Measurements from ENCODE around the gene TTC32. TPM values are rescaled to one million over a fixed set of nuclear protein-coding genes. Genes with fewer than 3 reads are reported as not detected.
A peak's percentile ranks its signal among the peaks of the same experiment; 100 is the strongest.

Gene TTC32
- total RNA-seq, 1 experiment from 2014 or later, result 9.9 TPM

- peaks cover 15% of the 10 kb centered on the region for H3K4me1 Mint-ChIP-seq
- CTCF ChIA-PET, result no interaction called here
- H3K9me3 Mint-ChIP-seq, result no peaks in the 10 kb centered on the region
- H3K27me3 Mint-ChIP-seq (ENCODE audit: low read depth), result no peaks in the 10 kb centered on the region
- POLR2A ChIA-PET, result interaction anchor here (0.6 to 1.1 kb wide), 3 partner anchors 11 to 89 kb away, joined by 3 to 4 read pairs (median 3); partner anchors contain the start of gene WDR35
- H3K36me3 Mint-ChIP-seq, result no peaks in the 10 kb centered on the region
- ATAC-seq, result no peak
- peak overlapping the region; percentile 98 for H3K27ac Mint-ChIP-seq
- DNase-seq (ENCODE audit: low spot score), result no peak
- 0 out of 2 replicates have a peak, but pooled peaks have one; percentile 7 for TF ChIP-seq CREB1 (CRISPR knock-in tag; IDR thresholded peaks at IDR 0.05)
- TF ChIP-seq, protein P1, sequence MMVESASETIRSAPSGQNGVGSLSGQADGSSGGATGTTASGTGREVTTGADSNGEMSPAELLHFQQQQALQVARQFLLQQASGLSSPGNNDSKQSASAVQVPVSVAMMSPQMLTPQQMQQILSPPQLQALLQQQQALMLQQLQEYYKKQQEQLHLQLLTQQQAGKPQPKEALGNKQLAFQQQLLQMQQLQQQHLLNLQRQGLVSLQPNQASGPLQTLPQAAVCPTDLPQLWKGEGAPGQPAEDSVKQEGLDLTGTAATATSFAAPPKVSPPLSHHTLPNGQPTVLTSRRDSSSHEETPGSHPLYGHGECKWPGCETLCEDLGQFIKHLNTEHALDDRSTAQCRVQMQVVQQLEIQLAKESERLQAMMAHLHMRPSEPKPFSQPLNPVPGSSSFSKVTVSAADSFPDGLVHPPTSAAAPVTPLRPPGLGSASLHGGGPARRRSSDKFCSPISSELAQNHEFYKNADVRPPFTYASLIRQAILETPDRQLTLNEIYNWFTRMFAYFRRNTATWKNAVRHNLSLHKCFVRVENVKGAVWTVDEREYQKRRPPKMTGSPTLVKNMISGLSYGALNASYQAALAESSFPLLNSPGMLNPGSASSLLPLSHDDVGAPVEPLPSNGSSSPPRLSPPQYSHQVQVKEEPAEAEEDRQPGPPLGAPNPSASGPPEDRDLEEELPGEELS (CRISPR knock-in tag; IDR thresholded peaks at IDR 0.05), result peak; percentile 16; the same call in 1 of the 2 replicates
- TF ChIP-seq NFE2L1 (CRISPR knock-in tag; IDR thresholded peaks at IDR 0.05), result no peak
- TF ChIP-seq ETV6 (CRISPR knock-in tag; IDR thresholded peaks at IDR 0.05), result 0 out of 2 replicates have a peak, but pooled peaks have one; percentile 12
- H3K4me3 Mint-ChIP-seq, result peak overlapping the region; percentile 98
These were observed 797 bp downstream of the TTC32 start for GRCh38 chr2:19900931-19901441.

DNA sequence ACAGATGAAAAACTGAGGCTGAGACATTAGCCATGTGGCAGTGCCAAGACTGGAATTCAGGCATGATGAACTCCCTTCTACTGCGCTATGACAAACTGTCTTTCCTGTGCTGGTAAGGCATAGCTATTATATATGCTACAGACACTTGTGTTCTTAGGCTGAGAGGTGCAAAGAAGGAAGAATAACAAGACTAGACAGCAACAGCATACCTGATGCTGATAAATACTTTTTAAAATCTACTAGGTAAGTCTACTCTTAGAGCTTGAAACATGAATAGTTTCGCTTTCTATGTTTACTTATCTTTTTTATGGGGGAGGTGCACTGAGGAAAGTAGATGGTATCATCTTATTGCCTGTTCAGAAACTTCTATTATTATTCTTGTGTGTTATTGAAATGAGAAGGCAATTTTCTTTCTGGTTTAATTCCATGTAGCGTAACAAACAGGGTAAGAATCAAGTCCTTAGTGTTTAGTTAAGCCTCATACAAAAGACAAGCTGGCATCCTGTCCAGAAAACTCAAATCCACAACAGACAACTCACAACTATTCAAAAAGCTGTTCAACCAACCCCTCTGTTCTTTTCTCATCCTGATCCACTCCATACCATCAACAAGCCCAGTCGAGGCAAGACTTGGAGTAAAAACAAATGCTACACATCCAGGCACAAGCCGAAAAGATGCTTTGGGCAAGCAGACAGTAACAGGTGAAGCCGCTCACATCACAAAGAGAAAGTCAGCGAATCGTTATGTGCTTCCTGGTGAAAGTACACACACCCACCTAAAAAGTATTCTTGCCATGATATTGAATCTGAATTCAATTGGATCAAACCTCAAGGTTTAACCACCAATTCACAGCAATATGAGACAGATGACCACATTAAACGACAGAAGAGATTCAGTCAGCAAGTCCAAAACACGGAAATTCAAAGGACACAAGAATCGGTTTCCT, 1.5 kb downstream of the TTC32 start:
- Mint-ChIP-seq H3K4me3 (peak overlapping the region; percentile 98), H3K27ac (peak overlapping the region; percentile 98), H3K9me3 (no peaks in the 10 kb centered on the region), H3K27me3 (ENCODE audit: low read depth) (no peaks in the 10 kb centered on the region), H3K36me3 (no peaks in the 10 kb centered on the region), H3K4me1 (peaks cover 15% of the 10 kb centered on the region)
- ATAC-seq (no peak), DNase-seq (ENCODE audit: low spot score) (no peak)
- POLR2A ChIA-PET, result no interaction called here
- TF ChIP-seq ETV6 (CRISPR knock-in tag; IDR thresholded peaks at IDR 0.05) (no peak), CREB1 (CRISPR knock-in tag; IDR thresholded peaks at IDR 0.05) (no peak), ZNF396 (CRISPR knock-in tag; IDR thresholded peaks at IDR 0.05; ENCODE audit: borderline replicate concordance) (no peak), ATF1 (CRISPR knock-in tag; IDR thresholded peaks at IDR 0.05) (no peak), SP1 (CRISPR knock-in tag; conservative IDR thresholded peaks at IDR 0.05) (no peak), TP53 (CRISPR knock-in tag; IDR thresholded peaks at IDR 0.05) (no peak), NR2C2 (CRISPR knock-in tag; IDR thresholded peaks at IDR 0.05) (no peak), SOX15 (CRISPR knock-in tag; IDR thresholded peaks at IDR 0.05) (no peak), JUN (CRISPR knock-in tag; IDR thresholded peaks at IDR 0.05) (no peak), GTF2I (CRISPR knock-in tag; conservative IDR thresholded peaks at IDR 0.05) (no peak), ZNF423 (CRISPR knock-in tag; IDR thresholded peaks at IDR 0.05) (no peak), KAT7 (CRISPR knock-in tag; IDR thresholded peaks at IDR 0.05; ENCODE audit: borderline replicate concordance) (no peak), NR1H2 (CRISPR knock-in tag; IDR thresholded peaks at IDR 0.05) (no peak), ZNF512 (CRISPR knock-in tag; IDR thresholded peaks at IDR 0.05; ENCODE audit: borderline replicate concordance) (no peak), AR (CRISPR knock-in tag; IDR thresholded peaks at IDR 0.05) (no peak), RELA (CRISPR knock-in tag; IDR thresholded peaks at IDR 0.05; ENCODE audit: borderline replicate concordance) (no peak), MYBL2 (CRISPR knock-in tag; IDR thresholded peaks at IDR 0.05) (no peak), ZNF232 (CRISPR knock-in tag; IDR thresholded peaks at IDR 0.05) (no peak)
- TF ChIP-seq, protein P2, sequence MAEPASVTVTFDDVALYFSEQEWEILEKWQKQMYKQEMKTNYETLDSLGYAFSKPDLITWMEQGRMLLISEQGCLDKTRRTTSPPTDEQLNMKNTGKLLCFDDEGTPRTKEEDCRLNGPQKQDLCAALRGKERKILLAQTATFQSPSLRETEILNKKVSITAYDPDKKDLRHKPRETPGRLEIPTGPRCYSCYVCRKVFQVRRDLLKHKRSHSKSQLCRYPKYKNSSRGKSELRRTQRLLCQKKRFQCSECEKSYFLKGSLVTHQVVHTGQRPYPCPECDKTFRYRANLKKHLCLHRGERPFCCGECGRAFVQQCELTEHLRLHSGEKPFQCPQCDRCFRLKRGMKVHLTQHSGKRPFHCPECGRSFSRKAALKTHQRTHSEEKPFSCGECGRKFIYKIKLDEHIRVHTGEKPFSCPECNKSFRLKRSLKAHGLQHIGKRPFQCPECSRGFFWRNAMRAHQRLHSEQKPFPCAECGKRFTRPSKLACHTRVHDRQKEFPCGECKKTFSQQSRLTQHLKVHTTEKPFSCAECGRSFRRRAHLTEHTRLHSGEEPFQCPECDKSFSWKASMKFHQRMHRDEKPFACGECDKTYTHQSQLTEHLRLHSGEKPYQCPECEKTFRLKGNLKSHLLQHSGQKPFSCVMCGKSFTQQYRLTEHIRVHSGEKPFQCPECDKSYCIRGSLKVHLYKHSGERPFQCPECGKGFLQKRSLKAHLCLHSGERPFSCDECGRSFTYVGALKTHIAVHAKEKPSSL (CRISPR knock-in tag; conservative IDR thresholded peaks at IDR 0.05), result no peak
- TF ChIP-seq, protein P3, sequence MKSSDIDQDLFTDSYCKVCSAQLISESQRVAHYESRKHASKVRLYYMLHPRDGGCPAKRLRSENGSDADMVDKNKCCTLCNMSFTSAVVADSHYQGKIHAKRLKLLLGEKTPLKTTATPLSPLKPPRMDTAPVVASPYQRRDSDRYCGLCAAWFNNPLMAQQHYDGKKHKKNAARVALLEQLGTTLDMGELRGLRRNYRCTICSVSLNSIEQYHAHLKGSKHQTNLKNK (CRISPR knock-in tag; IDR thresholded peaks at IDR 0.05), result no peak
- CTCF ChIA-PET, result interaction anchor here (0.6 kb wide), 1 partner anchor 83 kb away, joined by 3 read pairs; no protein-coding TSS in a partner anchor
